Neuronal stem cell (in vitro differentiated cells): ENCODE measurements around the gene PCDHGA4.
A peak's percentile ranks its signal among the peaks of the same experiment; 100 is the strongest.
"Not testable (repeated sequence)": the region's sequence is repeated elsewhere in the genome, so short reads cannot be mapped to it uniquely, and the experiment has no call there.

Experiments used
- DNase-seq: peaks from one replicate; pipeline ENCODE4 v3.0.0-alpha.2; 2013; ENCODE audit warnings: low spot score
- H2AFZ ChIP-seq: one replicate; pipeline ENCODE4 v1.6.1; 2013; ENCODE audit warnings: mild to moderate bottlenecking, low read length, inconsistent platforms
- H2AK5ac ChIP-seq: 2 replicates; pipeline ENCODE4 v1.6.1; 2013; ENCODE audit warnings: low read depth, mild to moderate bottlenecking, inconsistent platforms, low read length, moderate library complexity, mixed read lengths
- H2BK120ac ChIP-seq: 2 replicates; pipeline ENCODE4 v1.6.1; 2013; ENCODE audit warnings: low read depth, mild to moderate bottlenecking, inconsistent platforms, low read length, moderate library complexity, mixed read lengths
- H2BK12ac ChIP-seq: one replicate; pipeline ENCODE4 v1.6.1; 2013; ENCODE audit warnings: low read length, inconsistent platforms
- H2BK15ac ChIP-seq: 2 replicates; pipeline ENCODE4 v1.6.1; 2013; ENCODE audit warnings: mild to moderate bottlenecking, low read length, inconsistent platforms, mixed read lengths
- H2BK5ac ChIP-seq: one replicate; pipeline ENCODE4 v1.6.1; 2013; ENCODE audit warnings: inconsistent platforms, mild to moderate bottlenecking, low read length, moderate library complexity
- H3K14ac ChIP-seq: one replicate; pipeline ENCODE4 v1.6.1; 2013; ENCODE audit warnings: low read length, inconsistent platforms
- H3K18ac ChIP-seq: 2 replicates; pipeline ENCODE4 v1.6.1; 2013; ENCODE audit warnings: low read length, inconsistent platforms
- H3K23ac ChIP-seq: 2 replicates; pipeline ENCODE4 v1.6.1; 2013; ENCODE audit warnings: low read depth, mild to moderate bottlenecking, mixed read lengths, low read length, inconsistent platforms; ENCODE audit not compliant: poor library complexity
- H3K27ac ChIP-seq: replicated peaks from 3 replicates; pipeline ENCODE4 v1.5.1; 2013; ENCODE audit warnings: low read length, inconsistent platforms
- H3K27me3 ChIP-seq, 3 experiments: 2 replicates each; pipeline ENCODE4 v1.6.1; 2013; ENCODE audit warnings: low read length in 3 of 3, mild to moderate bottlenecking in 2 of 3, inconsistent platforms in 1 of 3, low read depth in 1 of 3, mixed read lengths in 1 of 3, moderate library complexity in 1 of 3; ENCODE audit not compliant: control insufficient read depth in 3 of 3, insufficient read depth in 3 of 3
- H3K36me3 ChIP-seq, 2 donors: replicated peaks in 1 of 2; 2 replicates each; pipeline ENCODE4 v1.6.1; 2013; ENCODE audit warnings: low read length in 2 of 2; ENCODE audit not compliant: control insufficient read depth in 2 of 2, insufficient read depth in 2 of 2
- H3K4ac ChIP-seq: 2 replicates; pipeline ENCODE4 v1.6.1; 2013; ENCODE audit warnings: inconsistent platforms, mild to moderate bottlenecking, low read length, moderate library complexity
- H3K4me1 ChIP-seq, 2 donors: 1 replicate in 1 of 2; 2 replicates in 1 of 2; pipeline ENCODE4 v1.6.1; 2013; ENCODE audit warnings: low read length in 2 of 2, low read depth in 1 of 2; ENCODE audit not compliant: control insufficient read depth in 2 of 2, insufficient read depth in 1 of 2
- H3K4me2 ChIP-seq: one replicate; pipeline ENCODE4 v1.6.1; 2013; ENCODE audit warnings: mild to moderate bottlenecking, low read length, inconsistent platforms; ENCODE audit not compliant: insufficient read depth, poor library complexity, severe bottlenecking
- H3K4me3 ChIP-seq, 2 donors: 2 replicates each; pipeline ENCODE4 v1.5.1; 2013; ENCODE audit warnings: low read length in 2 of 2, mild to moderate bottlenecking in 2 of 2, inconsistent platforms in 1 of 2, moderate library complexity in 1 of 2
- H3K79me1 ChIP-seq: one replicate; pipeline ENCODE4 v1.6.1; 2013; ENCODE audit warnings: low read depth, mild to moderate bottlenecking, inconsistent platforms, low read length, moderate library complexity
- H3K9ac ChIP-seq: one replicate; pipeline ENCODE4 v1.6.1; 2013; ENCODE audit warnings: mild to moderate bottlenecking, low read depth, low read length, inconsistent platforms; ENCODE audit not compliant: poor library complexity
- H3K9me3 ChIP-seq, 2 donors: replicated peaks in 1 of 2; 2 replicates each; pipeline versions ENCODE3 to v1.6.1; 2013; ENCODE audit warnings: low read length in 2 of 2, mild to moderate bottlenecking in 2 of 2, inconsistent platforms in 1 of 2, low read depth in 1 of 2, mixed read lengths in 1 of 2, moderate library complexity in 1 of 2; ENCODE audit not compliant: control insufficient read depth in 2 of 2, insufficient read depth in 1 of 2
- H4K8ac ChIP-seq: one replicate; pipeline ENCODE4 v1.6.1; 2013; ENCODE audit warnings: low read depth, mild to moderate bottlenecking, inconsistent platforms, low read length, moderate library complexity
- H4K91ac ChIP-seq: one replicate; pipeline ENCODE4 v1.6.1; 2013; ENCODE audit warnings: low read length, low read depth, mild to moderate bottlenecking, inconsistent platforms; ENCODE audit not compliant: poor library complexity
- WGBS, 2 donors: extraction: QIAGEN DNeasy Blood & Tissue Kit; methylation state at CpG; one replicate each; pipeline ENCODE4 v1.1.7; 2013; ENCODE audit warnings: missing lambda C conversion rate in 2 of 2, mixed read lengths in 1 of 2; ENCODE audit not compliant: insufficient read length in 2 of 2, insufficient replicate concordance in 1 of 2; ENCODE audit errors: extremely low coverage in 2 of 2; 5-methylcytosine and 5-hydroxymethylcytosine counted together

The PCDHGA4 gene

GRCh38 chr5:141338538-141339306 is 16.1 kb upstream of the PCDHGA4 start, which contains the start of gene PCDHGA2:
Gene PCDHGA2, plus strand, starts transcription at chr5:141338760.
- Histone ChIP-seq H3K27ac (no peak within 1 kb of the TSS), H3K36me3 (peaks cover 0 to 2% of the 10 kb centered on the region in 2 donors), H3K9ac (no peak within 1 kb of the TSS), H3K4me2 (no peak within 1 kb of the TSS), H3K14ac (no peak within 1 kb of the TSS), H4K91ac (no peak within 1 kb of the TSS), H2BK15ac (no peak within 1 kb of the TSS), H3K27me3 (no peaks in the 10 kb centered on the region), H3K79me1 (no peaks in the 10 kb centered on the region), H2BK12ac (no peak within 1 kb of the TSS), H4K8ac (no peak within 1 kb of the TSS), H3K23ac (no peak within 1 kb of the TSS), H2AK5ac (no peak within 1 kb of the TSS), H3K18ac (no peak within 1 kb of the TSS), H2BK120ac (no peak within 1 kb of the TSS), H3K4me1 (no peaks in the 10 kb centered on the region), H3K9me3 (peaks cover 15 to 17% of the 10 kb centered on the region in 2 donors), H3K4me3 (no peak within 1 kb of the TSS), H2BK5ac (no peak within 1 kb of the TSS), H3K4ac (no peak within 1 kb of the TSS), H2AFZ (no peak within 1 kb of the TSS)
- WGBS, 2 donors: no CpG with 5 or more reads among the region's 27 CpGs
- no peak for DNase-seq

DNA sequence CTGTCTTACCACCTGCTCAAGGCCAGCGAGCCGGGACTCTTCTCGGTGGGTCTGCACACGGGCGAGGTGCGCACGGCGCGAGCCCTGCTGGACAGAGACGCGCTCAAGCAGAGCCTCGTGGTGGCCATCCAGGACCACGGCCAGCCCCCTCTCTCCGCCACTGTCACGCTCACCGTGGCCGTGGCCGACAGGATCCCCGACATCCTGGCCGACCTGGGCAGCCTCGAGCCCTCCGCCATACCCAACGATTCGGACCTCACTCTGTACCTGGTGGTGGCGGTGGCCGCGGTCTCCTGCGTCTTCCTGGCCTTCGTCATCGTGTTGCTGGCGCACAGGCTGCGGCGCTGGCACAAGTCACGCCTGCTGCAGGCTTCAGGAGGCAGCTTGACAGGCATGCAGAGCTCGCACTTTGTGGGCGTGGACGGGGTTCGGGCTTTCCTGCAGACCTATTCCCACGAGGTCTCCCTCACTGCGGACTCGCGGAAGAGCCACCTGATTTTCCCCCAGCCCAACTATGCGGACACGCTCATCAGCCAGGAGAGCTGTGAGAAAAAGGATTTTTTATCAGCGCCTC is 14.0 kb upstream of the PCDHGA4 start:
- not testable (repeated sequence) for H4K91ac ChIP-seq, H2AFZ ChIP-seq, H3K27me3 ChIP-seq, H2BK120ac ChIP-seq, H3K4ac ChIP-seq, H3K27ac ChIP-seq, H2BK12ac ChIP-seq, H4K8ac ChIP-seq, H3K79me1 ChIP-seq, H2BK15ac ChIP-seq, H3K9ac ChIP-seq, H2AK5ac ChIP-seq, H3K14ac ChIP-seq, H2BK5ac ChIP-seq, H3K4me3 ChIP-seq, DNase-seq, H3K23ac ChIP-seq, H3K4me1 ChIP-seq, H3K36me3 ChIP-seq, H3K4me2 ChIP-seq, H3K18ac ChIP-seq
- WGBS, 2 donors: no CpG with 5 or more reads among the region's 45 CpGs
- peaks cover 20 to 32% of the 10 kb centered on the region in 2 donors for H3K9me3 ChIP-seq

GRCh38 chr5:141342773-141343172 is 12.0 kb upstream of the PCDHGA4 start:
- no peak overlapping the region for H3K4ac ChIP-seq
- no peak overlapping the region for H4K8ac ChIP-seq
- H3K4me1 ChIP-seq: no peaks in the 10 kb centered on the region
- no peak overlapping the region for H3K9ac ChIP-seq
- H3K18ac ChIP-seq: no peak overlapping the region
- no CpG with 5 or more reads among the region's 1 CpG for WGBS, 2 donors
- H3K27me3 ChIP-seq: no peaks in the 10 kb centered on the region
- H2AFZ ChIP-seq: no peak overlapping the region
- H3K36me3 ChIP-seq: no peaks in the 10 kb centered on the region
- DNase-seq: no peak
- no peak overlapping the region for H3K4me2 ChIP-seq
- H2BK5ac ChIP-seq: no peak overlapping the region
- no peak overlapping the region for H3K23ac ChIP-seq
- no peak overlapping the region for H4K91ac ChIP-seq
- H2BK12ac ChIP-seq: no peak overlapping the region
- no peak overlapping the region for H3K4me3 ChIP-seq
- H2AK5ac ChIP-seq: no peak overlapping the region
- no peak overlapping the region for H3K14ac ChIP-seq
- peaks cover 22 to 32% of the 10 kb centered on the region in 2 donors for H3K9me3 ChIP-seq
- H3K79me1 ChIP-seq: no peaks in the 10 kb centered on the region
- no peak overlapping the region for H3K27ac ChIP-seq
- H2BK15ac ChIP-seq: no peak overlapping the region
- no peak overlapping the region for H2BK120ac ChIP-seq

DNA sequence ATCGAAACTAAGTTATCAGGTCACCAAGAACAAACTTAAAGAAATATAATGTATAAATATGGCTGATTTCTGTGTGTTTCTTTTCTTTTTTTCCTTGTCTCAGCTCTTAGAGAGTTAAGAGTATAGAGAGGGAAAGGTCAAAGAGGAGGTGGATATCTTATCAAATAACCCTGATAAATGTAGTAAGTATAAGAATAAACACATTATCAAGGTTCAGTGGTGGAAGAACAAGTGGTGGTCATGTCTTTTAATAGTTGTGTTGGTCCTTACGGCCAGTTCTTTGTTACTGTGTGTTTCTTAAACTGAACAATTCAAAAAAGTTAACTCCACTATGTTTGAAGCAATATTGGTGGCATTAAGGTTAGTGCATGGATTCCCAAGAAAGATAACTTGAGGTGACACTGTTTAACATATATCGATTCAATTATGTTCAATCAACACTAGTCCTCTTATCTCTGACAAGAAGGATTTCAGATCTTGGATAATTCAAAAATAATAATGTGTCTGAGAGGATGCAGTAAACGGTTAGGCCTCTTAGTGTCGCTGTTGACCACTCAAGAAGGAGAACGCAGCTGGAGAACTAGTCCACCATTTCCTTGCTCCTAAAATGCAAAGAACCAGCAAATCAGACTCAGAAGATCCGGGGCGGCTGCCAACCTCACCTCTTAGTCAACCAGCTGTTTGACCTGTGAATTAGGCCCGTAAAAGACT is 11.4 kb upstream of the PCDHGA4 start, which contains the start of gene PCDHGA3:
Gene PCDHGA3, plus strand, starts transcription at position 588 of the 711 bp plus-strand sequence. CDS start 205 bp downstream, outside the sequence.
- Histone ChIP-seq H4K8ac (no peak within 1 kb of the TSS), H4K91ac (no peak within 1 kb of the TSS), H3K4me1 (no peaks in the 10 kb centered on the region), H3K23ac (no peak within 1 kb of the TSS), H3K36me3 (no peaks in the 10 kb centered on the region), H2BK15ac (no peak within 1 kb of the TSS), H3K4me3 (peak within 1 kb of the TSS in 1 of 2 donors; percentile 25), H2AFZ (peak within 1 kb of the TSS; percentile 54), H3K4me2 (no peak within 1 kb of the TSS), H3K9ac (no peak within 1 kb of the TSS), H3K14ac (no peak within 1 kb of the TSS), H3K27me3 (no peaks in the 10 kb centered on the region), H3K18ac (no peak within 1 kb of the TSS), H2BK120ac (no peak within 1 kb of the TSS), H3K79me1 (no peaks in the 10 kb centered on the region), H2BK5ac (no peak within 1 kb of the TSS), H2BK12ac (no peak within 1 kb of the TSS), H3K9me3 (peaks cover 20 to 32% of the 10 kb centered on the region in 2 donors), H3K4ac (no peak within 1 kb of the TSS), H2AK5ac (no peak within 1 kb of the TSS), H3K27ac (no peak within 1 kb of the TSS)
- no peak for DNase-seq
- no CpG with 5 or more reads among the region's 9 CpGs for WGBS, 2 donors
